Embryonic facial prominence (tissue), 1 donor: ENCODE measurements around the gene STX4.

Experiments used
- DNase-seq: peaks from one replicate; pipeline ENCODE4 v3.0.0-alpha.2; 2016; ENCODE audit errors: extremely low spot score

Gene STX4

GRCh38 chr16:31064882-31065461, 31.6 kb downstream of the STX4 start:
- DNase-seq = no peak

- DNase-seq = no peak
Observed at GRCh38 chr16:31067342-31067741, 34.0 kb downstream of the STX4 start.

- DNase-seq = no peak
Observed at GRCh38 chr16:31071861-31072260, 38.5 kb downstream of the STX4 start.

GRCh38 chr16:31072540-31073141, 39.3 kb downstream of the STX4 start:
- no peak for DNase-seq

GRCh38 chr16:31073142-31073969, 40.0 kb downstream of the STX4 start:
- peak; percentile 89 for DNase-seq

- DNase-seq = peak; percentile 100
Observed at GRCh38 chr16:31073970-31074813, 40.8 kb downstream of the STX4 start, which contains the start of the genes ZNF646 and ZNF668. TSS of gene ZNF646 (plus strand) at chr16:31074422. CDS start at chr16:31076325, 1,903 bp downstream. TSS of gene ZNF668 (minus strand) at chr16:31074240. CDS start at chr16:31064459, 9,781 bp downstream.

GRCh38 chr16:31074814-31075183, 41.4 kb downstream of the STX4 start:
- no peak for DNase-seq

GRCh38 chr16:31076319-31076718, 43.0 kb downstream of the STX4 start:
- DNase-seq = no peak

GRCh38 chr16:31077024-31077423, 43.7 kb downstream of the STX4 start:
- no peak for DNase-seq

- no peak for DNase-seq
Observed at GRCh38 chr16:31077592-31078396, 44.4 kb downstream of the STX4 start.

GRCh38 chr16:31078597-31079341, 45.4 kb downstream of the STX4 start:
- DNase-seq = no peak

- DNase-seq = no peak
Observed at GRCh38 chr16:31079342-31079944, 46.1 kb downstream of the STX4 start.

GRCh38 chr16:31080035-31080629, 46.8 kb downstream of the STX4 start:
- no peak for DNase-seq

- DNase-seq = no peak
Observed at GRCh38 chr16:31080756-31081419, 47.5 kb downstream of the STX4 start.

- DNase-seq = no peak
Observed at GRCh38 chr16:31081428-31082351, 48.3 kb downstream of the STX4 start.

GRCh38 chr16:31082368-31083045, 49.1 kb downstream of the STX4 start:
- no peak for DNase-seq

- DNase-seq = no peak
Observed at GRCh38 chr16:31083081-31083480, 49.7 kb downstream of the STX4 start.
